GM10248 (cell line): ENCODE data around the gene ATP9B.

Source experiments
- CTCF ChIA-PET: fragments of 300-600 bp; sonication (Branson Sonifier 250); formaldehyde crosslinking; extraction: SDS; loops from one replicate; lab custom pipeline; 2021; ENCODE audit warnings: antibody characterized with exemption; lab: Yijun Ruan, JAX
- POLR2A ChIA-PET: fragments of 350-650 bp; sonication (Branson Sonifier 250); formaldehyde crosslinking; extraction: SDS; loops from one replicate; lab custom pipeline; 2020; ENCODE audit warnings: antibody characterized with exemption; lab: Yijun Ruan, JAX
- DNase-seq: peaks from one replicate; pipeline ENCODE4 v3.0.0; 2012; ENCODE audit errors: extremely low spot score
- TF ChIP-seq, protein P1 (sequence below): IDR thresholded peaks from 2 replicates; pipeline ENCODE4 v1.5.1; 2012; ENCODE audit warnings: mild to moderate bottlenecking, low read depth; ENCODE audit errors: extremely low read depth, missing control alignments, control extremely low read depth

The ATP9B gene, protein sequence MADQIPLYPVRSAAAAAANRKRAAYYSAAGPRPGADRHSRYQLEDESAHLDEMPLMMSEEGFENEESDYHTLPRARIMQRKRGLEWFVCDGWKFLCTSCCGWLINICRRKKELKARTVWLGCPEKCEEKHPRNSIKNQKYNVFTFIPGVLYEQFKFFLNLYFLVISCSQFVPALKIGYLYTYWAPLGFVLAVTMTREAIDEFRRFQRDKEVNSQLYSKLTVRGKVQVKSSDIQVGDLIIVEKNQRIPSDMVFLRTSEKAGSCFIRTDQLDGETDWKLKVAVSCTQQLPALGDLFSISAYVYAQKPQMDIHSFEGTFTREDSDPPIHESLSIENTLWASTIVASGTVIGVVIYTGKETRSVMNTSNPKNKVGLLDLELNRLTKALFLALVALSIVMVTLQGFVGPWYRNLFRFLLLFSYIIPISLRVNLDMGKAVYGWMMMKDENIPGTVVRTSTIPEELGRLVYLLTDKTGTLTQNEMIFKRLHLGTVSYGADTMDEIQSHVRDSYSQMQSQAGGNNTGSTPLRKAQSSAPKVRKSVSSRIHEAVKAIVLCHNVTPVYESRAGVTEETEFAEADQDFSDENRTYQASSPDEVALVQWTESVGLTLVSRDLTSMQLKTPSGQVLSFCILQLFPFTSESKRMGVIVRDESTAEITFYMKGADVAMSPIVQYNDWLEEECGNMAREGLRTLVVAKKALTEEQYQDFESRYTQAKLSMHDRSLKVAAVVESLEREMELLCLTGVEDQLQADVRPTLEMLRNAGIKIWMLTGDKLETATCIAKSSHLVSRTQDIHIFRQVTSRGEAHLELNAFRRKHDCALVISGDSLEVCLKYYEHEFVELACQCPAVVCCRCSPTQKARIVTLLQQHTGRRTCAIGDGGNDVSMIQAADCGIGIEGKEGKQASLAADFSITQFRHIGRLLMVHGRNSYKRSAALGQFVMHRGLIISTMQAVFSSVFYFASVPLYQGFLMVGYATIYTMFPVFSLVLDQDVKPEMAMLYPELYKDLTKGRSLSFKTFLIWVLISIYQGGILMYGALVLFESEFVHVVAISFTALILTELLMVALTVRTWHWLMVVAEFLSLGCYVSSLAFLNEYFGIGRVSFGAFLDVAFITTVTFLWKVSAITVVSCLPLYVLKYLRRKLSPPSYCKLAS

DNA sequence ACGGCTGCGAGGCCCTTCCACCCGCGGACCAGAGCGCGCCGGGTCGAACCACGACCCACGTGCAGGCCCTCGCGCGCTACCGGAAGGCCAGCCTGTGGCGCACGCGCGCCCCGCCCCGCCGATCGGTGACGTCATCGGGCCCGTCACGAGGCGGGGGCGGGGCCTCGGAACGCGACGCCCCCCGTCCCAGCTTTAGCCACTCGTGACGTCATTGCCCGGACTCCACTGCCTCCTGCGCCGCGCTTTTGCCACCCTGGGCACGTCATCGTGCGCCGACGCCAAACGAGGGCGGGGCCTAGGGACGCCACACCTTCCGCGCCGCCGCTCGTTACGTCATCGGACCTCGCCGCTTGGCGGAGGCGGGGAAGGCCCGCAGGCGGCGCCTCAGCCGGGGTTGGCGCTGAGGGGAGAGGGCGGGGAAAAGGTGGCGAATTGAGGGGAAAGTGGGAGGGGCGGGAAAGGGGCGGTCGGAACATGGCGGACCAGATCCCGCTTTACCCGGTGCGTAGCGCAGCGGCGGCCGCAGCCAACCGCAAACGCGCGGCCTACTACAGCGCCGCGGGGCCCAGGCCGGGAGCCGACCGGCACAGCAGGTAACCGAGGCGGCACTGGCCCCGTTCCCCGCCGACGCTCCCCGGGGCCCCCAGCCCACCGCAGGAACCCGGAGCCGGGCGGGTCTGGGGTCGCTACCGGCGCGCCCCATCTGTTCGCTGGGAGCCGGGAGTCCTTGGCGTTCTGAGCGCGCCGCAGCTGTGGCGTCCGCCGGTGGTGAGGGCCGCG, at the start of gene ATP9B:
TSS of gene ATP9B (plus strand) at position 458 of the 780 bp plus-strand sequence. CDS start at position 475, 17 bp downstream.
- CTCF ChIA-PET: no interaction called here

DNA sequence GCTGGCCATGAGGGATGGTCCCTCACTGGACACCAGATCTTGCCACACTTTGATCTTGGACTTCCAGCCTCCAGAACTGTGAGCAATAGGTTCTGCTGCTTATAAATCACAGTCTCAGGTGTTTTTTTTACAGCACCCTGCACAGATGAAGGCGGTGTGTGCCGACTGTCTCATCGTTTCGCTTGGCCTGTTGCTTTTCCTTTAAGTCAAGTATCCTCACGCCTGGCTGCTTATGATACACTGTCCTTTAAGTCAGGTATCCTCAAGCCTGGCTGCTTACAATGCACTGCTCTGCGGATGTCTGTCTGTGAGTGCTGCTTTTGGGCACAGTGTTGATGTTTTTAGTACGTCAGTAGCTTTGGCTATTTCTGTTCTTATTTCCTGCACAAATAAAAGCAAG, 49.3 kb upstream of the ATP9B start:
- ChIA-PET CTCF (no interaction called here), POLR2A (no interaction called here)
- TF ChIP-seq, protein P1, sequence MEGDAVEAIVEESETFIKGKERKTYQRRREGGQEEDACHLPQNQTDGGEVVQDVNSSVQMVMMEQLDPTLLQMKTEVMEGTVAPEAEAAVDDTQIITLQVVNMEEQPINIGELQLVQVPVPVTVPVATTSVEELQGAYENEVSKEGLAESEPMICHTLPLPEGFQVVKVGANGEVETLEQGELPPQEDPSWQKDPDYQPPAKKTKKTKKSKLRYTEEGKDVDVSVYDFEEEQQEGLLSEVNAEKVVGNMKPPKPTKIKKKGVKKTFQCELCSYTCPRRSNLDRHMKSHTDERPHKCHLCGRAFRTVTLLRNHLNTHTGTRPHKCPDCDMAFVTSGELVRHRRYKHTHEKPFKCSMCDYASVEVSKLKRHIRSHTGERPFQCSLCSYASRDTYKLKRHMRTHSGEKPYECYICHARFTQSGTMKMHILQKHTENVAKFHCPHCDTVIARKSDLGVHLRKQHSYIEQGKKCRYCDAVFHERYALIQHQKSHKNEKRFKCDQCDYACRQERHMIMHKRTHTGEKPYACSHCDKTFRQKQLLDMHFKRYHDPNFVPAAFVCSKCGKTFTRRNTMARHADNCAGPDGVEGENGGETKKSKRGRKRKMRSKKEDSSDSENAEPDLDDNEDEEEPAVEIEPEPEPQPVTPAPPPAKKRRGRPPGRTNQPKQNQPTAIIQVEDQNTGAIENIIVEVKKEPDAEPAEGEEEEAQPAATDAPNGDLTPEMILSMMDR: no peak

More for the DNA sequence above, at the start of gene ATP9B:
- peak; percentile 97 for DNase-seq
- TF ChIP-seq, protein P1: no peak
- POLR2A ChIA-PET: no interaction called here

DNA sequence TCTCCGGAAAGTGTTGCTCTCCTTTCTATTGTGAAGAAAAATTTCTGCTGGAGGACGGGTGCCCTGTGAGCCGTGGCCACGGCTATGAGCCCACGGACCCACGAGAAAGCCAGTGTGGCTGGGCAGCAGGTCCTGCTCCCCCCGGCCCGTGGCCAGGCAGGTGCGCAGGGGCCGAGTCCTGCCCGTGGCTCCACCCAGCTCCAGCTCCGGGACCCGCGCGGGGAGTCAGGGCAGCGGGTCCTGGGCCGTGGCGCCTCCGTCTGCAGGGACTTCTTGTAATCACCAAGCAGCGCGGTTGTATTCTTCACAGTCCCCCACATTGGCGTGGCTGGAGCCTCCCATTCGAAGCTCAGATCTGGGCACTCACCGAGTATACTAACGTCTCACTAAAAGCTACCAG, 46.6 kb upstream of the ATP9B start:
- POLR2A ChIA-PET: no interaction called here

More for the DNA sequence above, 49.3 kb upstream of the ATP9B start:
- no peak for DNase-seq

DNA sequence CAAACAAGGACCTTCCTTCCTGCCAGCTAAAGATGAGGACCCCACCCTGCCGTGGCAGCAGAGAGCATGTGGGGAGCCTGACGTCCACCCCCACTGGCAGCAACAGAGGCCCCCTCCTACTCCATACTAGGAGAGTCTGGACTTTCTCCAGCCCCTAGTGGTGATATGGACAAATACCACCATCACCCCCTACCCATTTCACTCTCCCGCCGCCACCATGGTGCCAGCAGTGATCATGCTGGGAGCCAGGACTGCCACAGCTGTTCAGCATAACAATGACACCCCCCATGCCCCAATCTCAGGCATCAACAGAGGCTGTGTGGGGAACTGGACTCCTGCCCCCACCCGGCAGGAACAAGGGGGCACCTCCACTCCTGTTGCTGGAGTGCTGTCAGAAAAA, 42.7 kb upstream of the ATP9B start:
- ChIA-PET POLR2A (no interaction called here), CTCF (interaction anchor here (1.1 kb wide), 1 partner anchor 8 kb away, joined by 3 read pairs; no protein-coding TSS in a partner anchor)
- TF ChIP-seq, protein P1: no peak
- no peak for DNase-seq

More for the DNA sequence above, 46.6 kb upstream of the ATP9B start:
- CTCF ChIA-PET: interaction anchor here (0.6 to 1.1 kb wide), 2 partner anchors 8 to 38 kb away, joined by 3 read pairs; no protein-coding TSS in a partner anchor
- no peak for DNase-seq
- TF ChIP-seq, protein P1: no peak

DNA sequence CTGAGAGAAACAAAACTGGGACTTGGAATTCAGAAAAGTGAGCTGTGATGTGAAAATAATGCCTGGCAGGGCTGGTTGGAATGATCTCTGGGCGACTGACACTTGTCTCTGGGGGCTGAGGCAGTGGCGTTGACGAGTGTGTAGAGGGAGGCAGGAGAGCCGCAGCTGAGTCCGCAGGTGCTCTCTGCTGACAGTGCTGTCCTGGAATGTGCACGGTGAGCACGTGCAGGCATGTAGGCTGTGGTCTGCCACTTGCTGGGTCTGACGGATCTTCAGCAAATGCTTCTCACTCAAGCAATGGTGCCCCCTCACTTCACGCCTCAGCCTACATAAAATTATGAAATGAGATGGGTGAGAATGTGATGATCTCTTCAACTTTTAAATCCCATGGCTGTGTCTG, 38.5 kb upstream of the ATP9B start:
- ChIA-PET CTCF (interaction anchor here (1.5 kb wide), 1 partner anchor 9 kb away, joined by 3 read pairs; no protein-coding TSS in a partner anchor), POLR2A (no interaction called here)
- no peak for DNase-seq
- TF ChIP-seq, protein P1: no peak
